ENCODE data around the gene POU2AF3.

Gene POU2AF3

DNA sequence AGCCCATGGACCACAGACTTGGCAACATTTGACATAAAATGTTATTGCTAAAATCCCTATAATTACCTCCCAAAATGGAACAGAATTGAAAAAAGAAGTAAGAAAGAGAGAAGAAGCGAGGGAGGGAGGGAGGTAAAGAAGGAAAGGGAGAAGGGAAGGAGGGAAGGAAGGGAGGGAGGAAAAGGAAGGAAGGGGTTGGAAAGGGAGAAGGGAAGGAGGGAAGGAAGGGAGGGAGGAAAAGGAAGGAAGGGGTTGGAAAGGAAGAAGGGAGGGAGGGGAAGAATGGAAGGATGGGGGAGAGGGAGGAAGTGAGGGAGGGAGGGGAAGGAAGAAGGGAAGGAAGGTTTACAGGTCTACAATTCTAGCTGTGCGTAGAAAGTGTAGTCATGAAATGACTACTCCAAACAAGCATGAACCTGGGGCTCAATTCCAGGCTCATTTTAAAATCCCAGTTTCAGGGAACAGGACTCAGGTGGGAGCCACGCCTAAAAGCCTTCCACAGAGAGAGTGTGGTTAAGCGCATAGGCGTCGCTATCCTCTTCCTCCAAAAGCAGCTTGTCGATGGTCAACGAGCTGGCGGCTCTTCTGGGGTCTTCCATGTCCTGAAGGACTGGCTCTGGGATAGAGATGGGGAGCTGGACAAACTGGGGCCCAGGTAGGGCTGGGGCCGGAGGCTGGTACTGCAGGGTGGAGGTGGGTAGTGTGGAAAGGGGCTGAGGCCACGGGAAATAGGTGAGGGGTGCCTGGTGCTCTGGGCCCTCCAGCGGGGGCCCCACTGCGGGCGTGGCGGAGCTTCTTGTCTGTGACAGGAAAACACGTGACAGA is 55.6 kb downstream of the POU2AF3 start:
- no peak for DNase-seq (ENCODE audit: low spot score)

- no peak for DNase-seq (ENCODE audit: low spot score)
Measured at GRCh38 chr11:111354601-111354891, 56.2 kb downstream of the POU2AF3 start.

DNA sequence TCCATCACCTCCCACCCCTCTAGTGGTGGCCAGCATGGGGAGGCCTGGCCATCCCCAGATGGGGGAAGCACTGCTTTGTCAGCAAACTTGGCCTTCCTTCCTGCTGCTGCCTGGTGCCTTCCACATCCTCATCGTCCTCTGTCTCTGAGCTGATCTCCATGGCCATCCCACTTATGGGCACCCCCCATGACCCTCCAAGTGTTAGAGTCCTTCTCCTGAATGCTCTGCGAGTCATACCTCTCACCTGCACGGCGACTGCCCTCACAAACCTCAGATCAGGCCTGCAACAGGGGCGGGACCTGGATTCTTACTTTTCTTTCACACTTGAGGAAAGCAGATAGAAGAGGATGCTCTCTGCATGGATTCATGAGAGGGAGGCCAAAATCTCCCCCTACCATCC is 56.8 kb downstream of the POU2AF3 start:
- DNase-seq (ENCODE audit: low spot score): no peak

- no peak for DNase-seq (ENCODE audit: low spot score)
Measured at GRCh38 chr11:111355956-111356659, 57.8 kb downstream of the POU2AF3 start.

DNA sequence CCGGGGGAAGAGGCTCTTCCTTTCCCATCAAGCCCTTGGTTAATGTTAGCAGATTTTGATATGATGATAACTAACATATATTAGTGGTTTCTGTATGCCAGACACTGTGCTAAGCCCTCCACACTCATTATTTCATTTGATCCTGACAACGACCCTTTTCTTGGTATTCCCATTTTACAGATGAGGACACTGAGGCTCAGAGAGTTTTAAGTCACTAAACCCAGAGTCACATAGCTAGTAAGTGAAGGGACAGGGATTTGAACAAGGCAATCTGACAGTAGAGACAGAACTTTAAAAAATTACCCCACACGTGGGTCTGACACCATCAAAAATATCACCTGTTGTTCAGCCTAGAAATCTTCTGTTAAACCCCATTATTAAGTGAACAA is 58.3 kb downstream of the POU2AF3 start:
- no peak for DNase-seq (ENCODE audit: low spot score)

DNA sequence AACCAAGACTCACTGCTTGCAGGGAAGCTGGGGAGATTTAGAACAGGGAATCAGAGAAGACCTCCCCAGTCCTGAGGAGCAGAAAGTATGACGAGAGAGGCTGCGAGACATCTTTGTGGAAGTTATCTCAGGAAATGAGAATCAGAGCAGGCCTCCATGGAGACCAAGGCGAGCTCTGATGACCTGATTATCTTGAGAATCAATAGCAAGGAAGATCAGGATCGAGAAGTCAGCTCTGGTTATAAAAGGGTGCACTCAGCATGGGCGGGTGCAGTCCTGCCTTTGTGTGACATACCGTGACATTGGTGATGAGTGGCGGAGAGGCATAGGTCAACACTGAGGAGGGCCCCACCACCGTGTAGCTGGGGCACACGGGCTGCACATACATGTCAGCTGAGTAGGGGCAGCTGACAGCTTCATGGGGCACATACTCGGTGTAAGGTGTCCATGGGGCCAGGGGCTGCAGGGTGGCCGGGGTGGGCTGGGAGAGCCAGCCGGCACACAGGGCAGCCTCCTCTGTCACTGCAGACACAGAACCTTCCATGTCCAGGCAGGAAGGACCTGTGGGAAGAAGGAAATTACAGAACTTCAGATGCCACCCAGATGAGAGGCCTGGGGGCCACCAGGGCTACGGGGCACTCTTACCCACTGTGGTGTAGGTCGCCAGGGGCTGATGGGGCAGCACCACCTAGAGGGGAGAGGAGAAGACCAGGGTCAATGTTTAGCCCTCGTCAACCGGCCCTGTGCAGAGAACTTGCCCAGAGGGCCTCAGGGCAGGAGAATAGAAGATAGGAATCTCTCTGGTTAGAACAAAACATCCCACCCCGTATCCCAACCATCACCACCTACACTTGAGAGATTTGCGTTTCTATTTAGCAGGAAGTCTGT is 59.0 kb downstream of the POU2AF3 start:
- no peak for DNase-seq (ENCODE audit: low spot score)
